ENCODE measurements around the gene DHX57.

DNA sequence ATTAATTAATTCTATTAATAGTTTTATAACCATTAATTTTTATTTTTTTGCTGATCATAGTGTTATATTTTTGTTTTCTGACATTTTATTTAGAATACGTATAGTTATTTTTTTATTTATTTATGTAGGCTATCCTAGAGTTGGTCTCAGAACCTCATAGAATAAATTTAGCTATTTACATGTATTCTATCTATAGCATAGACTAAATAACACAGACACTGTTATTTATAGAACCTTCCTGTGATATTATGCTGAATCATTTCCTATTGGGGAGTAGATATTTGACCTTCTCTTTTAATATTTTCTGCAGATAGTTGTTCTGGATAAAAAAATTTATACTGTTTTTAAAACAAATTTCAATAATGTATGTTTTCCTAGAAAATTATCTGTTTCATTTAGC lies 34.1 kb upstream of the DHX57 start:
- TF ChIP-seq, protein P1, sequence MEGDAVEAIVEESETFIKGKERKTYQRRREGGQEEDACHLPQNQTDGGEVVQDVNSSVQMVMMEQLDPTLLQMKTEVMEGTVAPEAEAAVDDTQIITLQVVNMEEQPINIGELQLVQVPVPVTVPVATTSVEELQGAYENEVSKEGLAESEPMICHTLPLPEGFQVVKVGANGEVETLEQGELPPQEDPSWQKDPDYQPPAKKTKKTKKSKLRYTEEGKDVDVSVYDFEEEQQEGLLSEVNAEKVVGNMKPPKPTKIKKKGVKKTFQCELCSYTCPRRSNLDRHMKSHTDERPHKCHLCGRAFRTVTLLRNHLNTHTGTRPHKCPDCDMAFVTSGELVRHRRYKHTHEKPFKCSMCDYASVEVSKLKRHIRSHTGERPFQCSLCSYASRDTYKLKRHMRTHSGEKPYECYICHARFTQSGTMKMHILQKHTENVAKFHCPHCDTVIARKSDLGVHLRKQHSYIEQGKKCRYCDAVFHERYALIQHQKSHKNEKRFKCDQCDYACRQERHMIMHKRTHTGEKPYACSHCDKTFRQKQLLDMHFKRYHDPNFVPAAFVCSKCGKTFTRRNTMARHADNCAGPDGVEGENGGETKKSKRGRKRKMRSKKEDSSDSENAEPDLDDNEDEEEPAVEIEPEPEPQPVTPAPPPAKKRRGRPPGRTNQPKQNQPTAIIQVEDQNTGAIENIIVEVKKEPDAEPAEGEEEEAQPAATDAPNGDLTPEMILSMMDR (conservative IDR thresholded peaks at IDR 0.05): no peak
- no peak for TF ChIP-seq ZFX (IDR thresholded peaks at IDR 0.05)
